Putamen (tissue), 1 donor: ENCODE results near the gene FRAS1.
"Not testable (repeated sequence)": the region's sequence is repeated elsewhere in the genome, so short reads cannot be mapped to it uniquely, and the experiment has no call there.

Experiments used
- DNase-seq: peaks from one replicate; pipeline ENCODE4 v3.0.0-alpha.2; 2016; ENCODE audit warnings: low spot score

The FRAS1 gene

DNA sequence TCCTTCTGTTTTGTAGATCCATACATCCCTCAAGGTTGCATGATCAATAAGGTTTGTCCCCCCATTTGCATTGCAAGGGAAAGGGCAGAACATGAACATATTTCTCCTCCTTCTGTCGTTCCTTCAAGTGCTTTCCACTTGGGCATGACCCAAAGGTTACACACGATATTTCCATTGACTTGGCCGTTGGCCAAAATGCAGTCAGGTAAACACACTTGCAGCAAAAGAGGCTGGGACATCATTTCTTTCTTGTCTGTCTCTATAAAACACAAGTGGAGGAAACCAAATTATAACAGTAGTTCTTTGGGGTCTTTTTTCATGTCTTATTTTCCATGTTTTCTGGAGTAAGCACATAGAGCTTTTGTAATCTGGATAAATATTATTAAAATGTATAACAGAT, 156.1 kb downstream of the FRAS1 start:
- DNase-seq = no peak

DNA sequence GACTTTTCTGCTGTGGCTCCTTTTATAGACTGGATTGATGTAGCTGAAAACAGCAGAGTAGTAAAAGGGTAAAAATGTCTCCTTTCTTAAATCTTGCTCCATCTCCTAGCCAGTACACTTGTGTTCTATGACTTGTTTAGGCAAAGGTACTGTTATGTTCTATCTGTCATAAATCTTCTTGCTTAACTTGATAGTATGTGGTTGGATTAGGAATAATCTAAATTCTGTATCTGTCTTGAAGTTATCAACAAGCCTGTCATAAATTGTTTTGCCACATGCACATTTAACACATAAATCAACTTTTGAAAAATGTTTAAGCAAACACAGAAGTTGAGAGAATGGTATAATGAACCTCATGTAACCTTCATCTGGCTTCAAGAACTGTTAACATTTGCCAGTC, 157.0 kb downstream of the FRAS1 start:
- DNase-seq = no peak

DNA sequence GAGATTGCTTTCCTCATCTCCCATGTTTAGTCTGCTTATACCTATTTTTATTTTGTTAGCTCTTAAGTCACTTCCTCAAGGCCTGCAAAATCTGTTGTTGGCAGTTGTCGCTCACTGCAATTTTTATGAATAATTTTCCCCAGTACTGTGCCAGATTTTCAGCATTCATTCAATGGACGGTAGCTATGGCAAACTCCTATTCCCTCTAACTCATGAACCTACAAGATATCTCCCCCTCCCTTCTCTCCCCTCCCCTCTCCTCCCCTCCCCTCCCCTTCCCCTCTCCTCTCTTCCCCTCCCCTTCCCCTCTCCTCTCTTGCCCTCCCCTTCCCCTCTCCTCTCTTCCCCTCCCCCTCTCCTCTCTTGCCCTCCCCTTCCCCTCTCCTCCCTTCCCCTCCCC, 160.4 kb downstream of the FRAS1 start:
- no peak for DNase-seq

DNA sequence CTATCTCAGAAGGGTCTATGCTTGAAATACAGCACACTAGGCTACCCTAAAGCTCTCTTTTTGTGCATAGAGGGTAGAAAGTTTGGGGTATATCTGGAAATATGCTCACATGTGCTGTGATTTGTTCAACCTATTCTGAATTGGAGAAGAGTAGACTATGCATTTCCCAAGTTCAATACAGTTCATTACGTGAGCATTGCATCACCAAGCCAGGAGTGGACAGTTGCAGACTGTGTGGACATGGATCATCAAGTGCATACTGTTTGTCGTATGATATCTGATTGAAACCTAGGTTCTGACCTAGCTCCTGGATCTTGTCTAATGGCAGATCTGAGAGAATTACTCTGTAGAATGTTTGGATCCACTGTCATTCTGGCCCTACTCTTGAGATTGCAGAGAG, 161.1 kb downstream of the FRAS1 start:
- no peak for DNase-seq

DNA sequence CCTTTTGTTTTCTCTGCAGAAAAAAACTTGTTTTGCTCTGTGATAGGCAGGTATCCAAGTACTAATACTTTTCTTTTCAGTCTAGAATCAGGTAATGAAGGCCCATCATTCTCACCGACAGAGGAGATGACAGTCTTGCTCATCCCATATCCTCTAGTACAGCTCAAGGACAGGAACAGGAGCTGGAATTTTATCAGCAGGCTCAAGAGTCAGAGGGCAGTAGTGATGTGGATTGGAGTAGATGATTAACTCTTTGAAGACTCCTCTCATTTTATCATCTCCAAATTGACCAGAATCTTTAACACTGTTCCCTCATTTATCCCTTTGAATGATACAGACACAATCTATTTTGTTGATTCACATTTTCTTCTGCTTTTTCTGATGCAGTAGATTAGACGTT, 162.7 kb downstream of the FRAS1 start:
- no peak for DNase-seq

DNA sequence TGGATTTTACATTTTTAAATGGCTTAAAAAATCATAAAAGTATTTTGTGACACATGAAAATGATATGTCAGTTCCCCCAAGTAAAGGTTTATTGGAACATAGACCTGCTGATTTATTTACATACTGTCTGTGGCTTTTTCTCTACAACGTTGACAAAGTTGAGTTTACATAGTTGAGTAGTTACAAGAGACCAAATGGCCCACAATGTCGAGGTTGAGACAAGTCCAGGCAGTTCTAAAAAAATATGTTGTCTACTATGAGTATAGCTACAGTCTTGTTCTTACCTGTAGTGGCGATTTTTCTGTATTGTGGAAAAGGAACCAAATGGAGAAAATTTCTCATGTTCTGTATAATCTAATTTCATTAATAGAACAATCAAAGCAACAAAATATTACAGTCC, 163.2 kb downstream of the FRAS1 start:
- DNase-seq = no peak

DNA sequence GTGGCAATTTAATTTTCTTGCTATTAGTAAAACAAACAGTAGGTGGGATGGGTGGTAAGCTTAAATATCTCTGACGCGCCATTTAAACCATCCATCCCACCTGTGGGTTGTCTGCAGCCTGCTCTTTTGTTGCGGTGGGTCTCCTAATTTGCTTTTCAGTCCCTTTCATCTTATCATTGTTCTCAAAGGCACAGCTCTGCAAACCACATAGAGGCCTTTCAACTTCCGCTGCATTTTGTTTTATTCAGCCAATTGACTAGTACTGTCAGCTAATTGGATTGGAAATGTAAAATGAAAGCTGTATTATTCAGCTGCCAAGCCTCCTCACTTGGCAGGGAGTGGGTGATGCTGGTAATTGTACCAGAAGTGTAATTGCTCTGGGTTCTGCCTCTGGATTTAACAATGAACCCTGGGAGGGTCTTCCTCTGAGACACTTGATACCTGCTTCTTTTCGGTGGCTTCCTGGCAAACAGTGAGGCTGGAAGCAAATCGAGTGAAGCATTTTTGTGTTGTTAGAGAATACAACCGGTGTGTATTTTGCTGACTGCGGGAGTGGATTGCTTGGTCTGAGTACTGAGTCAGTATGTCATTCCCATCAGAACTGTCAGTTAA, 165.6 kb downstream of the FRAS1 start:
- peak; percentile 17 for DNase-seq

DNA sequence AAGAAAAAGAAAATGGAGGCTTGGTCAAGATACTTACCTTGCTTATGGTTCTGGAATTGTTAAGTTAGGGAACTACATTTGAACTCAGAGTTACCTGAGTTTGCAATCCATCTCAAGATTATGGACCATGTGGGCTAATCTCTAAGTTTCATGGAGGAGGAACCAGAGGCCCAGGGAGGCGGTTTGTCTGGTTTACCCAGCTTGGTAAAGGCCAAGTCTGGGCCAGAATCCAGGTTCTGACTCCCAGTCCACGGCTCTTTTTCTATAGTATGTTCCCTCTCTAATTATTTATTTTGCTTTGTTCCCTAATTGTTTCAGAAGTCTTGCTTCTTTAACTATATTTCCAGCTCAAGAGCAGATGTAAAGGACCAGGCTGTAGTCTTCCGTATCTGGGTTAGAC, 168.1 kb downstream of the FRAS1 start:
- no peak for DNase-seq

DNA sequence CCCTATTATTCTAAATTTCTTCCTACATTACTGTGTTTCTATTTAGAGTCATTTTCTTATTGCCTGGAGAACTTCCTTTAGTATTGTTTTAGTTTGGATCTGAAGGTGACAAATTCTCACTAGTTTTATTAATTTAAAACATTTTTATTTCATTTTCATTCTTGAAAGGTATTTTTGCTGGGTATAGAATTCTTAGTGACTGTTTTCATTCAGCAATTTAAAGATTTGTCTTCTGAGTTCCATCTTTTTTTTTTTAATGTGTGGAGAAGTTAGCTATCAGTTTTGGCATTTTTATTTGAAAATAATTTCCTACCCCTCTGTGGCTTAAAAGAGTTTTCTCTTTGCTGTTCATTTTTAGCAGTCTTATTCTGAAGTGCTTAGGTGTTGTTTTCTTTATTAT, 169.2 kb downstream of the FRAS1 start:
- no peak for DNase-seq

DNA sequence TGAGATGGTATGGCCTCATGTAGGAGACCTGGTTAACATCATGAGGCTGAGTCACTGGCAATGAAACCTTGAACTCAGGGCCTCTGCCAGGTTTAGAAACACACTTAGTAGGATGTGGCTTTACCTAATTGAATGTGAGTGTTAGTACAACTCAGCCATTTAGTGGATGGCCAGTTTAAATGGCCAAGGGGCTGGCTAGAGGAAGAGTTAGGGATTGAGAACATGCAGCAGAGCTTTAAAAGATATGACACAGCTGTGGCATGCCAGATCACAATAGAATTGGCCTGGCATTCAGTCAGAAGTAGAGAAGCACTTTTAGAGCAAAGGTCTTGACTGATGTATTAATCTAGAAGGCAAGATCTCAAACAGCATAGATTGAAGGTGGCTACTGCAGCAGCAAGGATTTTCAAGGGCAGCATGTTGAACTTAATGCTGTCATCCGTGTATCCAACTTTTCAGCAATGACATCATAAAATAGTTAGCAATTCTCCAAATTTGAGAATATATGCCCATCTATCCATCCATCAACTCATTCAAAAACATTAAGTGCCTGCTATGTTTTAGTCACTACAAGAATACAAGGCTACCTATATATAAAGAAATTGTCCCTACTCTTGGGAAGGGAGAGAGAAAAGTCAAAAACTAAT, 170.4 kb downstream of the FRAS1 start:
- DNase-seq = no peak

DNA sequence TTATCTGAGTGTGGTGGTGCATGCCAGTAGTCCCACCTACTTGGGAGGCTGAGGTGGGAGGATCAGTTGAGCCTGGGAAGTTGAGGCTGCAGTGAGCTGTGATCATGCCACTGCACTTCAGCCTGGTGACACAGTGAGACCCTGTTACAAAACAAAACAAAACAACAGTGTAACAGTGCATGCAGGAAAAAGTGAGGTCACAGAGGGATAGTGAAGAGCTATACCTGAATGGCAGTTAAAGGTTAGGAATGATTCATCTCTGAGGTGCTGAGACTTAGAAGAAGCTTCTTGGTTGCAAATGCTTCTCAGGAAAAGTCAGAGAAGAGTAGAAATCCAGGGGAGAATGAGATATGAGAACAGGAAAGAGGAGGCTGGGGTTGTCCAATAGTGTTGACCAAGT, 178.7 kb downstream of the FRAS1 start:
- DNase-seq = no peak

DNA sequence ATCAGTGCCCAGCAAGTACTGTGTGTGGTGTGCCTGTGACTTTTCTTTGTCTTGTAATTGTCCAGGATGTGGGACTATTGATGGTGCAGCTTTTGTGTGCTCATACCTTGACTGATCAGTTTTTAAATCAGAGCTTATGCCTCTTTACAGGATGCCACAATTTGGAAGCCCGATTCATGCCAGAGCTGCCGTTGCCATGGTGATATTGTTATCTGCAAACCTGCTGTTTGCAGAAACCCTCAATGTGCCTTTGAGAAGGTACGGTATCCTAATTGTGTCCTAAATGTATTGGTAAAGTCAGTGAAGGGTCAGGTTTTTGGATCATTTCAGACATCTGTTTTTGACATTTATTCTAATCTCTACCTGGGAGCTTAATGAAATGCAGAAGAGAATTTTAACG, 180.2 kb downstream of the FRAS1 start:
- DNase-seq = peak; percentile 30

DNA sequence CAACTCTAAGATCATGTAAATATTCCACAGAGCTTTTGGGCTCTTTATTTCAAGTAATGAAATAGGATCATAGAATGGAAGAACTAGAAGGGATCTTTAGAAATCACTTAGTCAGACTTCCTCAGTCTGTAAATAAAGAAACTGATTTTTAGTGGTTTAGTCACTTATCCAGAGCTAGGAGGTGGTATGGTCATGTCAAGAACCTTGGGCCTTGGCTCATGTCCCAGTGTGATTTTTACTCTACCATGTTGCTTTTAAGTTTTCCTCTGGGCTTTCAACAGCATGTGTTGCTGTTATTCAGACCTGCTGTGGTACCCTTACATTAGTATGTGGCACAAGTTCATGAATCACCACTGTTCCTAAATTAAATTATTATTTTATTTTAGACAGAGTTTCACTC, 184.9 kb downstream of the FRAS1 start:
- no peak for DNase-seq

DNA sequence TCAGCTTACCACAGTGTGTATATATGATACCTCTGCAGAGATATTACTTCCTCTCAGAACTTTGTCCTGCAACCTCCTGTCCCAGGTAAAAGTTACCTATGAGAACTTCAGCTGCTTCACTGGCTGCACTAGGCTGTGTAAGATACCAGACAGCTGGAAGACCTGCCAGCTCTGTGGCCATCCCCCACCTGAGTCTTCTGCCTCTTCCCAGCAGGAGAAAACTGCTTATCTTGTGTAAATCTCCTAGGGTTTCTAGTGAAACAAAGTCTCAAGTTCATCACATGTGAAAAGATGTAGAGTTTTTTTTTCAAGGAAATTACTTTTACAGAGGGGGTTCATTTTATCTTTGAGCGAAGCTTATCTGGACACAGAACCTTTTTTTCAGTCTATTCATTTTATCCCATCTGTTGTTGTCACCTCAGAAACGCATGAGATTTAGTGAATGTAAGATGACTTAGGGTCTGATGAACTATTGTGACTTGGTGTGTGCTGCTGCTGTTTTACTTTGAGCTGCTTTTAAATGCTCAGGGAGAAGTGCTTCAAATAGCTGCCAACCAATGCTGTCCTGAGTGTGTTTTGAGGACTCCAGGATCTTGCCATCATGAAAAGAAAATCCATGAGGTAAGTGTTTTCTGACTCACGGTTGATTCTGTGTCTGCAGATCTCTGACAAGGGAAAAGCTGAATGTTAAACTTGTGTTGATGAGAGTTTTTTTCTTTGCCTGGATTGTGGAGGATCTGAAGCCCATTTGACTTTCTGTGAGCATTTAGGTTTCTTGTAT, 187.8 kb downstream of the FRAS1 start:
- DNase-seq = no peak

DNA sequence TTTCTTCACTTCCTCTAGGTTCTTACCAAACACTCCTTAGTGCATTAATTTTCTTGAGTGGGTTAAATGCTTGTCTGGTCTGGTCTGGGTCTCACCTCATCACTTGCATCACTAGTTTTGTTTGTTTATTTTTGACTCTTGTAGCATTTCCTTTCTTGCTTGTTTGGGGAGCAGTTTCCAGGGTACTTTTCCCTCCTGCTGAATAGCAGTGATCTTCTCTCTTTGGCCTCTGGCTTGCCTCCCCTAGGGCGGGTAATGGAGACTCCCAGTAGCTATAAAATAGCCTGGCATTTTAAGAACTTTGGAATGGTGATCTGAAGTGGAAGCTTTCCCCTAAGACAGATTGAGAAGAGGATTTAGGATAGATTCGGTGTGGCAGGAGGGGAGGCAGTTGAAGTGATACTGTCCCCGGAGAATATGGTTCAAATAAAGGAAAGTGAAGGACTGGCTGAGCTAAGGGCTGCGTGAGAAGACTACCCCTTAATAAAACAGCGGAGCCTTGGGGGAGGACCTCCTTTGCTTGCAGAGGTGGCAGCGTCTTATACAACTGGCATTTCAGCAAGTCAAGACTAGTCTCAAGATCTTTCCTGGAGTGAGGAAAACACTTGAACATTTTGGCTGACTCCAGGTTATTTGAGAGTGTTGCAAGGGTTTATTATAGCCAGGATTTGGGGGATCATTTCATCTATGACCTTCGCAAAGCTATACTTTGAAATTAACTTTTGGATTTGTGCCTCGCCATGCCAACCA, 190.6 kb downstream of the FRAS1 start:
- DNase-seq = no peak

DNA sequence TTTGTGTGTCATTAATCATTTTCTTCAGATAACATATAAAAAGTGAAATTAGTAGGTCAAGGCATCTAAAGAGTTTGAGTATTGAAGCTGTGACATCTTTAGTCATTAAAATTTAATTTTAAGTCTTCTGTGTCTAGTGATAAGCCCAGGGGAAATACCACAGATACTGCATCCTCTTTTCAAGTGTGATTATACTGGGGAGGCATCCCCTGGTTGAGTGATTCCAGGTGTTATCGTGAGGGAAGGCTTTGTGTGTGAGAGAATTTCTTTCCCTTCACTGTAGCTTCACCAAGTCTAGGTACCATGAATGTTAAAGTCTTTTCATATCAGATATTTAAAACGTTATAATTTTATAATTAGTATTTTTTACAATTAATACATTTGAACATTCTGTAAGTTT, 193.4 kb downstream of the FRAS1 start:
- no peak for DNase-seq

DNA sequence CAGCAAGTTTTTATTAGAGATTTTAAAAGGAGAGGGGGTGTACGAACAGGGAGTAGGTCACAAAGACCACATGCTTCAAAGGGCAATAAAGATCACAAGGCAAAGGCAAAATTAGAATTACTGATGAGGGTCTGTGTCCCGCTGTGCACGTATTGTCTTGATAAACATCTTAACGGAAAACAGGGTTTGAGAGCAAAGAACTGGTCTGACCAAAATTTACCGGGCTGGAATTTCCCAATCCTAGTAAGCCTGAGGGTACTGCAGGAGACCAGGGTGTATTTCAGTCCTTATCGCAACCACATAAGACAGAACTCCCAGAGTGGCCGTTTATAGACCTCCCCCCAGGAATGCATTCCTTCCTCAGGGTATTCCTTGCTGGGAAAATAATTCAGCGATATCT, 195.7 kb downstream of the FRAS1 start:
- not testable (repeated sequence) for DNase-seq

DNA sequence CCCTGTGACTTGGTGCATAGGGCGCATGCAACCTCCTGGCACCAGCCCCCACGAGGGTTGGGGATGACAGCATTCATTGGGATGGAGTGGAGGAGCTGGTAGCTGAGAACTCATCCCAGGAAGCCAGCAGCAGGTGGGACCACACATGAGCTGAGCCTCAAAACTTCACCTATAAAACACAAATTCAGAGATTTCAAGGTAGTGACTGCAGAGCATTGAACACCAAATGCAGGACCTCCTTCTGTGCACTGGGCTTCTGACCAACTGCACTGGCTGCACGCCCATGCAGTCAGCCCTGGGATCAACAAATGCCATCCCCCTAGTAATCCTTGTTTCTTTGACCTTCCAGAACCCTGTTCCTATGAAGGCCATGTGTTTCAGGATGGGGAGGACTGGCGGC, 197.8 kb downstream of the FRAS1 start:
- no peak for DNase-seq

DNA sequence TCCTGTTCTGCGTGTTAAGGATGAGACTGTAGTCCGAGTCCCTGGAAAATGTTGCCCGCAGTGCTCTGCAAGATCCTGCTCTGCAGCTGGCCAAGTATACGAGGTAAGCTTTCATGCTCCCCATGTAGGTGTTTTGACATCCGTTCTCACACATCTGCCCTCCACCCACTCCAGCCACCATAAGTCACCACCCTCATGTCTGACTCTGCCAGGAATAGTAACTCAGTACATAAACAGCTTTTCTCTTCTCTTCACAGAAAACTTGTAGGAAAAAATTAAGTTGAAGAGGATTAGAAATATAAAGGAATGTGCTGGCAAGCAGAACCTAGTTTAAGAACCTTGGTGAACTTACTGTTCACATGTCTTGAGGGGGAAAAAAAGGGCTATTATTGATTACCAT, 207.9 kb downstream of the FRAS1 start:
- no peak for DNase-seq

DNA sequence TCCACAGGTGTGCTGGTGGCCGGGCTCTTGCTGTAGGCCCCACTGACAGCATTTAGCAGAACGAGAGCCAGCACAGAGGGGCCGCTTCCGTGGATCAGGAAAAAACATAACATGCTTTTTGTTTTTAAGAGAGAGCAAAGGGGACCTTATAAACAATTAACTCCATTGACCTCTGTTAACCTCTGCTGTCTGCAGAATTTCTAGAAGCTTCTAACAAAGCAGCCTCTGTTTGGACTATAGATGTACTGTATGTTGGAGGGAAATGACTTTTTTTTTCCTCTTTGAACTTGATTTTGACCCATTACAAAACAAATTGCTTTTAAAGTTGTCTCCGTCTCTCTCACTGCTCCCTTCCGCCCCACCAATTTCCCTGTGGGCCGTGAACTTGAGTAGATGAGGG, 210.7 kb downstream of the FRAS1 start:
- no peak for DNase-seq

DNA sequence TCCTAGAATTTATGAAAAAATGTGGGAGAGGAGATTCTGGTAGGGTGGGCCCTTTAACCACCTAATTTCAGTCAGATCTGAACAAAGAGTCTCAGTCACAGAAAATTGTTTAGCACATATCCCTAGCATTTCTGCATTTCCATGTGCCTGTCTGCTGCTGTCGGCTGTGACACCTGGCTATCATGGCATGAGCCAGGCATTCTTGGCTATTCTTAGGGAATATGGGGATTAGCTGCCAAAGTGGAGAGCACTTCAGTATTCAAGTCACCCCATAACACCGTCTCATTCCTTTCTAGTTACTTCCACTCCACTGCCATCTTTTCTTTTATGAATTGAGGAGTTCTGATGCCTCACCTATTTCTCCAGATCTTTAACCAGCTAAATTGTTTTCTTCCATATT, 211.5 kb downstream of the FRAS1 start:
- DNase-seq = no peak

DNA sequence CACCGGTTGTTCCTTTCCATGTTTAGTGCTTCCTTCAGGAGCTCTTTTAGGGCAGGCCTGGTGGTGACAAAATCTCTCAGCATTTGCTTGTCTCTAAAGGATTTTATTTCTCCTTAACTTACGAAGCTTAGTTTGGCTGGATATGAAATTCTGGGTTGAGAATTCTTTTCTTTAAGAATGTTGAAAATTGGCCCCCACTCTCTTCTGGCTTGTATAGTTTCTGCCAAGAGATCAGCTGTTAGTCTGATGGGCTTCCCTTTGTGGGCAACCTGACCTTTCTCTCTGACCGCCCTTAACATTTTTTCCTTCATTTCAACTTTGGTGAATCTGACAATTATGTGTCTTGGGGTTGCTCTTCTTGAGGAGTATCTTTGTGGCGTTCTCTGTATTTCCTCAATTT, 218.3 kb downstream of the FRAS1 start:
- not testable (repeated sequence) for DNase-seq

DNA sequence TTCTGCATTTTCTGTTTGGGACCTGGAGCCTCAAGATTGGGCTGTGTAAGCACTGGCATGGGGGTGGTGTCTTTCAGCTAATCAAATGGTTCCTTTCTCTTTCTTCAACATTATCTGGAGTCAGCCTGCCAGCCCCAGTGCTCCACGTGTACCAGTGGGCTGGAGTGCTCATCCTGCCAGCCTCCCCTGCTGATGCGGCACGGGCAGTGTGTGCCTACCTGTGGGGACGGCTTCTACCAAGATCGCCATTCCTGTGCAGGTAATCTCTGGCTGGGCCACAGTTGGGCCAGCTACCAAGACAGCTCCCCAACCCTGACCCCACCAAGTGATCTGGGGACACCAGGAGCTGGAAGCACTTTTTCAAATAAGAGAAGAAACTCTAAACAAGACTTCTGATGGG, 229.2 kb downstream of the FRAS1 start:
- DNase-seq = no peak
